Thyroid gland (tissue), 4 donors: Measurements from ENCODE around the gene CITED2. TPM values are rescaled to one million over a fixed set of nuclear protein-coding genes. Genes with fewer than 3 reads are reported as not detected.
"Not testable (repeated sequence)": the region's sequence is repeated elsewhere in the genome, so short reads cannot be mapped to it uniquely, and the experiment has no call there.

Experiments
- DNase-seq, 2 donors: peaks; one replicate each; pipeline ENCODE4 v3.0.0-alpha.2; 2019
- H3K27ac ChIP-seq, 3 donors: fragments of 200-600 bp; sonication (generic); 1 replicate in 2 of 3; 2 replicates in 1 of 3; pipeline ENCODE4 v1.5.1; 2016 to 2019; ENCODE audit warnings: mild to moderate bottlenecking in 1 of 3, moderate library complexity in 1 of 3
- H3K27me3 ChIP-seq: fragments of 200-600 bp; sonication (generic); one replicate; pipeline ENCODE4 v1.5.1; 2019
- H3K36me3 ChIP-seq, 2 donors: fragments of 200-600 bp; sonication (generic); one replicate each; pipeline ENCODE4 v1.5.1; 2016 to 2019
- H3K4me1 ChIP-seq, 2 donors: fragments of 200-600 bp; sonication (generic); one replicate each; pipeline ENCODE4 v1.5.1; 2017 to 2019
- H3K4me3 ChIP-seq, 3 donors: fragments of 200-600 bp; sonication (generic); replicated peaks in 1 of 3; 1 replicate in 2 of 3; 2 replicates in 1 of 3; pipeline ENCODE4 v1.5.1; 2016; ENCODE audit warnings: mild to moderate bottlenecking in 1 of 3
- H3K9me3 ChIP-seq: fragments of 200-600 bp; sonication (generic); one replicate; pipeline ENCODE4 v1.5.1; 2017
- POLR2A ChIP-seq, 2 donors: fragments of 450-650 bp; IDR thresholded peaks; one replicate each; pipeline ENCODE4 v1.6.1; 2017; ENCODE audit warnings: antibody characterized with exemption in 2 of 2, mild to moderate bottlenecking in 2 of 2, moderate library complexity in 1 of 2
- WGBS, 2 donors: methylation state at CpG; one replicate each; pipeline ENCODE4 v1.1.5; 2017; 5-methylcytosine and 5-hydroxymethylcytosine counted together
- intact Hi-C: fragments of 100-400 bp; cut with DNase I; formaldehyde crosslinking; loops from one replicate; pipeline ENCODE4 v1.15.1; 2023
- total RNA-seq, 4 donors: library from RNA; depleted of rRNA; stranded (reverse); fragments of >200 nt; gene quantifications; one replicate each; pipeline ENCODE4 v1.2.3, GENCODE V29; 2016
- TF ChIP-seq, protein P1 (sequence below), 6 experiments: fragments of 200-600 bp in 3 of 6; fragments of 450-650 bp in 3 of 6; sonication (generic) in 3 of 6; IDR thresholded peaks; one replicate each; pipeline ENCODE4 v1.5.1; 2016 to 2019; ENCODE audit warnings: antibody characterized with exemption in 6 of 6, mild to moderate bottlenecking in 2 of 6, inconsistent platforms in 1 of 6, moderate library complexity in 1 of 6

The CITED2 gene
- total RNA-seq, 4 donors from 2014 or later: 178 to 354 (median 261) TPM

DNA sequence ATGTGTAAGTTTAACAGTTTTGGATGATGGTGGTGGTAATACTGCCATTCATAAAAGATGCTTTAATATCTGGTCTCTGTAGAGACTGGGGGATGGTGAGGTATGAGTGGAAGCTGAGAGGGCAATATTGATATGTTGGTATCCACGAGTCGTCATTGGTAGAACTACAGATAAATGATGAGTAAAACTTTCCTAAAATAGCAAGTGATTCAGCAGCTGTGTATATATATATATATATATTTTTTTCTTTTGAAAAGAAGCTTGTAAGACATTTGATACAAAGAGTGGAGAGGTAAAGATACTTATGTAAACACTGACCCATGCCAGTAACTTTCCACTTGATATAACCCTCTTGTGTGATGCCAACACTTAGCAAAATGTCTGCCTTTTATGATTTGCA lies 41.7 kb upstream of the CITED2 start:
- WGBS, 2 donors: 88 to 89% methylated on average over 2 of the region's 2 CpGs
- Histone ChIP-seq H3K27ac (no peak overlapping the region), H3K27me3 (no peaks in the 10 kb centered on the region), H3K36me3 (no peaks in the 10 kb centered on the region), H3K4me3 (no peak overlapping the region), H3K9me3 (no peaks in the 10 kb centered on the region), H3K4me1 (no peaks in the 10 kb centered on the region)
- DNase-seq: no peak
- TF ChIP-seq, protein P1, sequence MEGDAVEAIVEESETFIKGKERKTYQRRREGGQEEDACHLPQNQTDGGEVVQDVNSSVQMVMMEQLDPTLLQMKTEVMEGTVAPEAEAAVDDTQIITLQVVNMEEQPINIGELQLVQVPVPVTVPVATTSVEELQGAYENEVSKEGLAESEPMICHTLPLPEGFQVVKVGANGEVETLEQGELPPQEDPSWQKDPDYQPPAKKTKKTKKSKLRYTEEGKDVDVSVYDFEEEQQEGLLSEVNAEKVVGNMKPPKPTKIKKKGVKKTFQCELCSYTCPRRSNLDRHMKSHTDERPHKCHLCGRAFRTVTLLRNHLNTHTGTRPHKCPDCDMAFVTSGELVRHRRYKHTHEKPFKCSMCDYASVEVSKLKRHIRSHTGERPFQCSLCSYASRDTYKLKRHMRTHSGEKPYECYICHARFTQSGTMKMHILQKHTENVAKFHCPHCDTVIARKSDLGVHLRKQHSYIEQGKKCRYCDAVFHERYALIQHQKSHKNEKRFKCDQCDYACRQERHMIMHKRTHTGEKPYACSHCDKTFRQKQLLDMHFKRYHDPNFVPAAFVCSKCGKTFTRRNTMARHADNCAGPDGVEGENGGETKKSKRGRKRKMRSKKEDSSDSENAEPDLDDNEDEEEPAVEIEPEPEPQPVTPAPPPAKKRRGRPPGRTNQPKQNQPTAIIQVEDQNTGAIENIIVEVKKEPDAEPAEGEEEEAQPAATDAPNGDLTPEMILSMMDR (IDR thresholded peaks at IDR 0.05): no peak
- TF ChIP-seq POLR2A (IDR thresholded peaks at IDR 0.05): no peak
- intact Hi-C loops: no loop called here

DNA sequence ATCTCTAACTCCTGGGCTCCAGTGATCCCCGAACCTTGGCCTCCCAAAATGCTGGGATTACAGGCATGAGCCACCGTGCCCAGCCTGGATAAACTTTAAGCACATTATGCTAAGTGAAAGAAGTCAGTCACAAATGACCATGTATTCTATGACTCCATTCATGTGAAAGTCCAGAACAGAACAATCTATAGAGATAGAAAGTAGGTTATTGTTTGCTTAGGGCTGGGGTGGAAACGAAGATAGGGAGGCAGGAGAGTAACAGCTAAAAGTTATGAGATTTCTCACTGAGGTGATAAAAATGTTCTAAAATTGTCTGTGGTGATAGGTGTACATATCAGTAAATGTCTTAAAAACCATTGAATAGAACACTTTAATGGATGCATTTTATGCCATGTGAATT lies 40.9 kb upstream of the CITED2 start:
- DNase-seq: no peak
- Histone ChIP-seq H3K4me1 (no peaks in the 10 kb centered on the region), H3K4me3 (no peak overlapping the region), H3K9me3 (no peaks in the 10 kb centered on the region), H3K27ac (no peak overlapping the region), H3K27me3 (no peaks in the 10 kb centered on the region), H3K36me3 (no peaks in the 10 kb centered on the region)
- WGBS, 2 donors: 88 to 95% methylated on average over 3 of the region's 3 CpGs
- intact Hi-C loops: no loop called here
- TF ChIP-seq POLR2A (IDR thresholded peaks at IDR 0.05): no peak
- TF ChIP-seq, protein P1 (IDR thresholded peaks at IDR 0.05): no peak

DNA sequence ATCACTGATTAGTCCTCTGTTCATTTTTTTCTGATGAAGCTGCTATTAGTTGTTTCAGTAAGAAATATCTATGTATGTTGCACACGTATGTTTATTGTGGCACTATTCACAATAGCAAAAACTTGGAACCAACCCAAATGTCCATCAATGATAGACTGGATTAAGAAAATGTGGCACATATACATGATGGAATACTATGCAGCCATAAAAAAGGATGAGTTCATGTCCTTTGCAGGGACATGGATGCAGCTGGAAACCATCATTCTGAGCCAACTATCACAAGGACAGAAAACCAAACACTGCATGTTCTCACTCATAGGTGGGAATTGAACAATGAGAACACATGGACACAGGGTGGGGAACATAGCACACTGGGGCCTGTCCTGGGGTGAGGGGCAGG lies 37.7 kb upstream of the CITED2 start:
- H3K9me3 ChIP-seq, intact Hi-C loops, H3K4me1 ChIP-seq, H3K27ac ChIP-seq, H3K36me3 ChIP-seq, DNase-seq, H3K4me3 ChIP-seq, H3K27me3 ChIP-seq: not testable (repeated sequence)
- WGBS, 2 donors: 98 to 100% methylated on average over 1 of the region's 1 CpG

DNA sequence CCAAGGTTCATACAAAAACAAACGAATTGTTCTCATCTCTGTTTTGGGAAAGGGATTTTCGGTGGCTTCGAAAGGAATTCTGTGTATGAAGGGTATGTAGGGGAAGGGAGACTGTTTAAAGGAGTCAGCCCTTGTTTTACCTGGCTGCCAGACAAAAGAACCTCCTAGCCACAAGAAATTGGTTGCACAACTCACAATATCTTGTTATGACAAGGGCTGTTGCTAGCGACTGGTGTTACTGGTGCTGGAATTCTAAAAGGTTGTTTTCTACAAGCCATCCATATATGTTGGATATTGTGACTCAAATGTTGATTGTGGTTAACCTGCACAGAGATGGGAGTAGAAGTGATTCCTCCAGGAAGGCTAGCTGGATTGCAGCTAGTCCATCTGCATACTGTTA lies 34.6 kb upstream of the CITED2 start:
- no peak for DNase-seq
- 72 to 83% methylated on average over 4 of the region's 4 CpGs for WGBS, 2 donors
- intact Hi-C loops: no loop called here
- Histone ChIP-seq H3K4me3 (no peak overlapping the region), H3K4me1 (no peaks in the 10 kb centered on the region), H3K36me3 (no peaks in the 10 kb centered on the region), H3K9me3 (no peaks in the 10 kb centered on the region), H3K27ac (no peak overlapping the region), H3K27me3 (no peaks in the 10 kb centered on the region)
- TF ChIP-seq, protein P1 (IDR thresholded peaks at IDR 0.05): no peak
- no peak for TF ChIP-seq POLR2A (IDR thresholded peaks at IDR 0.05)

DNA sequence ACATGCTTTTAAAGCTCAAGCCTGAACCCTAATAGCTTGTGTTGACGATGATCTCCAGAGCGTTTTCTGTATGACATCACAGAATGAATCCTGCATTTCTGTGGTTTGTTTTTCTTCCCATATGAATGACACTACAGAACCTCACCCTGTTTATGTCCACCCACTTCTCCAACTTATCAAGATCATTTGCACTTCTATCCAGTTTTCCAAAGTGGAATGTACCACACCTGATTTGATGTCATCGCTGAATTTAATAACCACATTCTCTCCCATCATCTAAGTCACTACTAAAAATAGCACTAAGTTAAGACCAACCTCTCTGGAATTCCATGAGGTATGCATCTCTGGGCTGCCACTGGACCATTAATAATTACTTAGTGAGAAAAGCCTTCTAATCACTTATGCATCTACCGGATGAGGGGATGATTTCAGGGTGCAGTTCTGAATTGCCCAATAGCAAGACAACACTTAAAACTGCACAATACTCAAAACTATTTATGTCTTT lies 33.3 kb upstream of the CITED2 start:
- no peaks in the 10 kb centered on the region for H3K9me3 ChIP-seq
- intact Hi-C loops: no loop called here
- H3K36me3 ChIP-seq: no peaks in the 10 kb centered on the region
- H3K27ac ChIP-seq: no peak overlapping the region
- TF ChIP-seq, protein P1 (IDR thresholded peaks at IDR 0.05): no peak
- DNase-seq: no peak
- no peaks in the 10 kb centered on the region for H3K4me1 ChIP-seq
- H3K27me3 ChIP-seq: no peaks in the 10 kb centered on the region
- no peak overlapping the region for H3K4me3 ChIP-seq
- 70 to 73% methylated on average over 4 of the region's 4 CpGs for WGBS, 2 donors
